ENCODE measurements around the gene LNPEP.
"Not testable (repeated sequence)": the region's sequence is repeated elsewhere in the genome, so short reads cannot be mapped to it uniquely, and the experiment has no call there.

LNPEP gene

GRCh38 chr5:97047076-97047475 lies 111.2 kb downstream of the LNPEP start:
- in situ Hi-C loops (cut with MboI; ENCODE audit: low sequenced_read_pairs) = no loop called here

GRCh38 chr5:97049175-97049574 lies 113.3 kb downstream of the LNPEP start:
- in situ Hi-C loops (cut with MboI; ENCODE audit: low sequenced_read_pairs) = no loop called here

GRCh38 chr5:97056263-97056662 lies 120.4 kb downstream of the LNPEP start:
- in situ Hi-C loops (cut with MboI; ENCODE audit: low sequenced_read_pairs) = no loop called here

- in situ Hi-C loops (cut with MboI; ENCODE audit: low sequenced_read_pairs) = no loop called here
These were observed 126.2 kb downstream of the LNPEP start for GRCh38 chr5:97062046-97062445.

GRCh38 chr5:97063251-97063650 lies 127.4 kb downstream of the LNPEP start:
- in situ Hi-C loops (cut with MboI; ENCODE audit: low sequenced_read_pairs) = no loop called here

- in situ Hi-C loops (cut with MboI; ENCODE audit: low sequenced_read_pairs) = no loop called here
These were observed 129.6 kb downstream of the LNPEP start for GRCh38 chr5:97065475-97065874.

GRCh38 chr5:97067296-97067850 lies 131.5 kb downstream of the LNPEP start:
- in situ Hi-C loops (cut with MboI; ENCODE audit: low sequenced_read_pairs) = no loop called here

- in situ Hi-C loops (cut with MboI; ENCODE audit: low sequenced_read_pairs) = no loop called here
These were observed 134.4 kb downstream of the LNPEP start for GRCh38 chr5:97070234-97070633.

GRCh38 chr5:97071101-97071500 lies 135.2 kb downstream of the LNPEP start:
- in situ Hi-C loops (cut with MboI; ENCODE audit: low sequenced_read_pairs) = no loop called here

- in situ Hi-C loops (cut with MboI; ENCODE audit: low sequenced_read_pairs) = no loop called here
These were observed 136.1 kb downstream of the LNPEP start for GRCh38 chr5:97071993-97072392.

- in situ Hi-C loops (cut with MboI; ENCODE audit: low sequenced_read_pairs) = no loop called here
These were observed 136.8 kb downstream of the LNPEP start for GRCh38 chr5:97072696-97073095.

GRCh38 chr5:97073420-97073819 lies 137.5 kb downstream of the LNPEP start:
- in situ Hi-C loops (cut with MboI; ENCODE audit: low sequenced_read_pairs) = no loop called here

GRCh38 chr5:97074859-97075489 lies 139.1 kb downstream of the LNPEP start:
- in situ Hi-C loops (cut with MboI; ENCODE audit: low sequenced_read_pairs) = no loop called here

- in situ Hi-C loops (cut with MboI; ENCODE audit: low sequenced_read_pairs) = no loop called here
These were observed 139.8 kb downstream of the LNPEP start for GRCh38 chr5:97075649-97076048.

- in situ Hi-C loops (cut with MboI; ENCODE audit: low sequenced_read_pairs) = no loop called here
These were observed 140.2 kb downstream of the LNPEP start for GRCh38 chr5:97076098-97076497.

- in situ Hi-C loops (cut with MboI; ENCODE audit: low sequenced_read_pairs) = no loop called here
These were observed 141.4 kb downstream of the LNPEP start for GRCh38 chr5:97077246-97077645.

GRCh38 chr5:97078958-97079743 lies 143.3 kb downstream of the LNPEP start:
- in situ Hi-C loops (cut with MboI; ENCODE audit: low sequenced_read_pairs) = no loop called here

GRCh38 chr5:97084782-97085458 lies 149.0 kb downstream of the LNPEP start:
- in situ Hi-C loops (cut with MboI; ENCODE audit: low sequenced_read_pairs) = not testable (repeated sequence)

- in situ Hi-C loops (cut with MboI; ENCODE audit: low sequenced_read_pairs) = no loop called here
These were observed 149.7 kb downstream of the LNPEP start for GRCh38 chr5:97085459-97086181.

Data from hTERT RPE-1 (cell line).